ENCODE measurements around the gene AP5S1. TPM values are rescaled to one million over a fixed set of nuclear protein-coding genes. Genes with fewer than 3 reads are reported as not detected.

Gene AP5S1
- total RNA-seq, 1 experiment from 2014 or later, result 3.9 TPM

DNA sequence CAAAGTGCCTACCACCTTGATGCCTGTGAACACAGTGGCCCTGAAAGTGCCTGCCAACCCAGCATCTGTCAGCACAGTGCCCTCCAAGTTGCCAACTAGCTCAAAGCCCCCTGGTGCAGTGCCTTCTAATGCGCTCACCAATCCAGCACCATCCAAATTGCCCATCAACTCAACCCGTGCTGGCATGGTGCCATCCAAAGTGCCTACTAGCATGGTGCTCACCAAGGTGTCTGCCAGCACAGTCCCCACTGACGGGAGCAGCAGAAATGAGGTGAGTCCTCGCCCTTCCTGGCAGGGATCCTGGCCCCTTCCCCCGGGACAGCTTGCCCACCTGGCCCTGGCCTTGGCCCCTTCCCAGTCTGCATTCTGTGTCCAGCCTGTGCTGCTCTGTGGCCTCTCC is 44.2 kb downstream of the AP5S1 start:
- no peaks in the 10 kb centered on the region for H3K79me2 ChIP-seq (ENCODE audit: insufficient read depth, low read length)
- H3K27ac Mint-ChIP-seq, result no peak overlapping the region
- H4K5ac ChIP-seq (ENCODE audit: insufficient read length, low read depth, low read length), result no peak overlapping the region
- no peak overlapping the region for H4K8ac ChIP-seq (replicated peaks; ENCODE audit: insufficient read length, low read depth, low read length)
- H3K36me3 Mint-ChIP-seq (ENCODE audit: insufficient read depth in 1 of 3, low read depth in 3 of 3), result peaks cover 30 to 65% (median 46%) of the 10 kb centered on the region in 3 experiments
- no peak for TF ChIP-seq CTCF (conservative IDR thresholded peaks at IDR 0.05)
- no peak overlapping the region for H3K23ac ChIP-seq (ENCODE audit: insufficient read length, low read depth, low read length)
- DNase-seq, result no peak
- no peaks in the 10 kb centered on the region for H3K9me3 ChIP-seq (ENCODE audit: control insufficient read depth, low read depth, low read length)
- H2AFZ ChIP-seq (ENCODE audit: low read length), result no peak overlapping the region
- H4K20me1 ChIP-seq (ENCODE audit: control insufficient read depth, insufficient read depth, insufficient read length), result no peaks in the 10 kb centered on the region
- no peak overlapping the region for H2BK120ac ChIP-seq (ENCODE audit: low read depth, low read length, poor library complexity, severe bottlenecking)
- H3K27me3 Mint-ChIP-seq (ENCODE audit: low read depth), result no peaks in the 10 kb centered on the region; the same call in 1 of the 2 replicates
- H2BK5ac ChIP-seq (ENCODE audit: insufficient read length, low read length), result no peak overlapping the region
- H2BK15ac ChIP-seq (ENCODE audit: low read depth, low read length), result no peak overlapping the region
- no peaks in the 10 kb centered on the region for H3K79me1 ChIP-seq (ENCODE audit: insufficient read depth, low read depth, low read length, poor library complexity, severe bottlenecking)
- H3T11ph ChIP-seq (ENCODE audit: low read length), result no peak overlapping the region
- H3K9ac ChIP-seq (ENCODE audit: extremely low read depth, insufficient read length, low read length), result no peak overlapping the region
- peaks cover 0 to 4% of the 10 kb centered on the region in 2 experiments; a peak in 3 of 5 replicates for H3K9me3 Mint-ChIP-seq
- H3K4me3 Mint-ChIP-seq, result no peak overlapping the region
- no peaks in the 10 kb centered on the region for H3K27me3 ChIP-seq (ENCODE audit: insufficient read depth, low read length)
- H3K4me1 ChIP-seq (ENCODE audit: insufficient read depth, low read length), result no peaks in the 10 kb centered on the region
- no peak overlapping the region for H3K56ac ChIP-seq (ENCODE audit: insufficient read length, low read depth, low read length)
- H2AK5ac ChIP-seq (ENCODE audit: insufficient read length, low read length), result no peak overlapping the region
- no peak overlapping the region for H3K14ac ChIP-seq (ENCODE audit: insufficient read depth, low read length)
- H3K4me2 ChIP-seq (ENCODE audit: insufficient read depth, insufficient read length, low read length), result no peak overlapping the region
- H2BK12ac ChIP-seq (ENCODE audit: insufficient read length, low read depth, low read length), result no peak overlapping the region
- no peak overlapping the region for H4K91ac ChIP-seq (ENCODE audit: insufficient read length, low read depth, low read length)
- no peak overlapping the region for H2BK20ac ChIP-seq (ENCODE audit: low read depth, low read length, poor library complexity, severe bottlenecking)
- no CpG with 5 or more reads among the region's 5 CpGs for WGBS (ENCODE audit: extremely low coverage, insufficient read length, low lambda C conversion rate)
- no peak overlapping the region for H3K18ac ChIP-seq (ENCODE audit: insufficient read length, low read depth, low read length)
- H3K4ac ChIP-seq (ENCODE audit: low read depth, low read length), result no peak overlapping the region
- no peak overlapping the region for H3K27ac ChIP-seq (ENCODE audit: insufficient read length, low read depth, low read length)
- H3K23me2 ChIP-seq (ENCODE audit: insufficient read length, low read depth, low read length, poor library complexity, severe bottlenecking), result no peaks in the 10 kb centered on the region
- H3K4me1 Mint-ChIP-seq, result no peaks in the 10 kb centered on the region
